A549 treated with Hydrocortisone at 1 μM for 4 hours (cell line): ENCODE measurements around the gene ITPRIPL1. TPM values are rescaled to one million over a fixed set of nuclear protein-coding genes. Genes with fewer than 3 reads are reported as not detected.

Experiments
- total RNA-seq: library from RNA; stranded (reverse); fragments of 200-300 nt; extraction: Qiagen RNA extraction; gene quantifications from 5 replicates; pipeline ENCODE4 v1.2.3, GENCODE V29; 2022

Gene ITPRIPL1, protein sequence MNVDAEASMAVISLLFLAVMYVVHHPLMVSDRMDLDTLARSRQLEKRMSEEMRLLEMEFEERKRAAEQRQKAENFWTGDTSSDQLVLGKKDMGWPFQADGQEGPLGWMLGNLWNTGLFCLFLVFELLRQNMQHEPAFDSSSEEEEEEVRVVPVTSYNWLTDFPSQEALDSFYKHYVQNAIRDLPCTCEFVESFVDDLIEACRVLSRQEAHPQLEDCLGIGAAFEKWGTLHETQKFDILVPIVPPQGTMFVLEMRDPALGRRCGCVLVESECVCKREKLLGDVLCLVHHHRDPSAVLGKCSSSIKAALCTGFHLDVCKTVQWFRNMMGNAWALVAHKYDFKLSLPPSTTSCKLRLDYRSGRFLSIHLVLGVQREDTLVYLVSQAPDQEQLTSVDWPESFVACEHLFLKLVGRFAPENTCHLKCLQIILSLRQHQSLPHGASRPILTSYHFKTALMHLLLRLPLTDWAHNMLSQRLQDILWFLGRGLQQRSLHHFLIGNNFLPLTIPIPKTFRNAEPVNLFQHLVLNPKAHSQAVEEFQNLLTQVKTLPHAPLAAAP
- total RNA-seq: not detected in 5 replicates

DNA sequence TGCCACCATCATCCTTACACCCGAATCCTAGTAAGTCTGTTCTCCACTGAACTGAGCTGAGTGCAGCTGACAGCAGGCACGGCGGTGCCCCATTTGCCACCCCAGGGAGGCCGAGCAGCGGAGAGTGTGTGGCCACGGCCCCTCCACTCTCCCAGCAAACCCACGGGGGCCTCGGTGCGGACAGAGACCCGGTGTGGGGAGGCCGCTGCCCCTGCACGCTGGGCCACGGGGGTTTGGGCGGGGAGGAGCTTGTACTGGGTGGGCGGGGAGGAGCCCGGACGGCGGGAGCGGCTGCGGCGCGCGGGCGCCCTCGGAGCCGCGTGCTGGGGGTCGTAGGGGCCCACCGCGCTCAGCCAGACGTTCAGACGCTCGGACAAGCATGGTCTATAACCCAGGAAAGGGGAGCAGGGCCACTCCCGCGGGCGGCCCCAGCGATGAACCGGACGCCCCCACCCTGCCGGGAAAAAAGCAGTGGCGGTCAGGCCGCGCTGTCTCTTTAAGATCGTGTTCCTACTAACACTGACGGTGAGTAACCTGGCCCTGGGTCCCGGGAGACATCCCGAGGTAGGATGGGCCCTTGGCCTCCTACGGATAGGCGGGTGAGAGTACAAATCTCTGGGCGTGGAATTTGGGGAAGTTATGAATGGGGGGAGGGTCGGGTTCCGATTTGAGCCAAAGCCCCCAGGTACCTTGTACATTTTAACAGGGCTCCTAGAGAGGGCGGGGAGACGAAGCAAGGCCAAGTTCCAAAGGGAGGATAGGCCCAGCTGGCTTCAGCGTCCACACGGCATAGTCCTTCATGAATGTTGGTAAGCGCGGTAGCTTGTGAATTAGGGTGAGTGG is at the start of gene ITPRIPL1:
Gene ITPRIPL1, plus strand, starts transcription at position 277 of the 843 bp plus-strand sequence. Its CDS starts 523 bp downstream, at position 800.

GRCh38 chr2:96305091-96305978 is 19.8 kb upstream of the ITPRIPL1 start, which contains the start of gene SNRNP200:
TSS of gene SNRNP200 (minus strand) at chr2:96305546. CDS start at chr2:96305437, 109 bp downstream.

Other genes starting within 250 kb of the ITPRIPL1 start
- gene ADRA2B, start 208.7 kb upstream of the ITPRIPL1 start, total RNA-seq: 0.06 to 0.17 TPM (median 0.09 TPM) in 5 replicates
- gene ASTL, start 186.8 kb upstream of the ITPRIPL1 start, total RNA-seq: not detected in 5 replicates
- gene DUSP2, start 179.9 kb upstream of the ITPRIPL1 start, total RNA-seq: 0.17 to 0.45 TPM (median 0.38 TPM) in 5 replicates
- gene STARD7, start 116.5 kb upstream of the ITPRIPL1 start, total RNA-seq: 86.3 to 104 TPM (median 88.1 TPM) in 5 replicates
- gene TMEM127, start 59.3 kb upstream of the ITPRIPL1 start, total RNA-seq: 42.1 to 45.2 TPM (median 43.4 TPM) in 5 replicates
- gene CIAO1, start 59.1 kb upstream of the ITPRIPL1 start, total RNA-seq: 78.1 to 89.5 TPM (median 82.7 TPM) in 5 replicates
- 112 to 133 TPM (median 116 TPM) in 5 replicates for gene SNRNP200, start 19.8 kb upstream of the ITPRIPL1 start, total RNA-seq
- 39.8 to 49.6 TPM (median 41.3 TPM) in 5 replicates for gene NCAPH, start 10.4 kb downstream of the ITPRIPL1 start, total RNA-seq
- 0.61 to 1.8 TPM (median 0.75 TPM) in 5 replicates for gene NEURL3, start 180.0 kb downstream of the ITPRIPL1 start, total RNA-seq
- 3.6 to 4.6 TPM (median 4.1 TPM) in 5 replicates for gene ARID5A, start 211.4 kb downstream of the ITPRIPL1 start, total RNA-seq